GM12801 (cell line): Measurements from ENCODE around the gene NCF4.

Source experiments
- CTCF ChIP-seq: IDR thresholded peaks from one replicate; pipeline ENCODE4 v1.5.1; 2011; ENCODE audit warnings: control low read depth; ENCODE audit not compliant: insufficient read length; ENCODE audit errors: extremely low read depth

The NCF4 gene

GRCh38 chr22:36916034-36916433 is 55.2 kb downstream of the NCF4 start:
- no peak for TF ChIP-seq CTCF

GRCh38 chr22:36918586-36919284 is 57.9 kb downstream of the NCF4 start:
- no peak for TF ChIP-seq CTCF

- TF ChIP-seq CTCF: no peak
Measured at GRCh38 chr22:36921309-36922104, 60.7 kb downstream of the NCF4 start.

- no peak for TF ChIP-seq CTCF
Measured at GRCh38 chr22:36922105-36922608, 61.4 kb downstream of the NCF4 start.

- TF ChIP-seq CTCF: no peak
Measured at GRCh38 chr22:36922711-36923110, 61.9 kb downstream of the NCF4 start.

GRCh38 chr22:36923131-36923788 is 62.5 kb downstream of the NCF4 start:
- TF ChIP-seq CTCF: no peak

GRCh38 chr22:36924151-36924698 is 63.4 kb downstream of the NCF4 start:
- no peak for TF ChIP-seq CTCF
